ENCODE measurements around the gene VPS52. TPM values are rescaled to one million over a fixed set of nuclear protein-coding genes. Genes with fewer than 3 reads are reported as not detected.

The VPS52 gene
- total RNA-seq, 1 experiment from 2014 or later = 58.2 TPM

DNA sequence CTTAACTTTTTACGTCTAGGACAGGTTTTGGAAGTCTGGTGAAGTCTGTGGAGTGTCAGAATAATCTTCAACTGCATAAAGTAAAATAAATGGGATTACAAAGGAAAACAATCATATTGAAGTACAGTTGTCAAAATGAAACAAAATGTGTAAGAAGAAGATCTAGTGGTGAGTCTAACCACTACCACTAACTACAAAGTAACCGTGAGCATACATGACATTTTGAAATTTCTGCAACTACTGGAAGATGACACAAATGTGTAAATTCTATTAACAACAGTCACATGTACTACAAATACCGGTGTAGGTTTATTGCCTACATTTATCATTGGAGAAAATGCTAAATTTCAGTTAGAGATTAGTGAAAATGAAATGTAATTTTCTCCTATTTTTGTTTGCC, 29.7 kb downstream of the VPS52 start (continued):
- TF ChIP-seq, protein P1, sequence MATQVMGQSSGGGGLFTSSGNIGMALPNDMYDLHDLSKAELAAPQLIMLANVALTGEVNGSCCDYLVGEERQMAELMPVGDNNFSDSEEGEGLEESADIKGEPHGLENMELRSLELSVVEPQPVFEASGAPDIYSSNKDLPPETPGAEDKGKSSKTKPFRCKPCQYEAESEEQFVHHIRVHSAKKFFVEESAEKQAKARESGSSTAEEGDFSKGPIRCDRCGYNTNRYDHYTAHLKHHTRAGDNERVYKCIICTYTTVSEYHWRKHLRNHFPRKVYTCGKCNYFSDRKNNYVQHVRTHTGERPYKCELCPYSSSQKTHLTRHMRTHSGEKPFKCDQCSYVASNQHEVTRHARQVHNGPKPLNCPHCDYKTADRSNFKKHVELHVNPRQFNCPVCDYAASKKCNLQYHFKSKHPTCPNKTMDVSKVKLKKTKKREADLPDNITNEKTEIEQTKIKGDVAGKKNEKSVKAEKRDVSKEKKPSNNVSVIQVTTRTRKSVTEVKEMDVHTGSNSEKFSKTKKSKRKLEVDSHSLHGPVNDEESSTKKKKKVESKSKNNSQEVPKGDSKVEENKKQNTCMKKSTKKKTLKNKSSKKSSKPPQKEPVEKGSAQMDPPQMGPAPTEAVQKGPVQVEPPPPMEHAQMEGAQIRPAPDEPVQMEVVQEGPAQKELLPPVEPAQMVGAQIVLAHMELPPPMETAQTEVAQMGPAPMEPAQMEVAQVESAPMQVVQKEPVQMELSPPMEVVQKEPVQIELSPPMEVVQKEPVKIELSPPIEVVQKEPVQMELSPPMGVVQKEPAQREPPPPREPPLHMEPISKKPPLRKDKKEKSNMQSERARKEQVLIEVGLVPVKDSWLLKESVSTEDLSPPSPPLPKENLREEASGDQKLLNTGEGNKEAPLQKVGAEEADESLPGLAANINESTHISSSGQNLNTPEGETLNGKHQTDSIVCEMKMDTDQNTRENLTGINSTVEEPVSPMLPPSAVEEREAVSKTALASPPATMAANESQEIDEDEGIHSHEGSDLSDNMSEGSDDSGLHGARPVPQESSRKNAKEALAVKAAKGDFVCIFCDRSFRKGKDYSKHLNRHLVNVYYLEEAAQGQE (IDR thresholded peaks at IDR 0.05; ENCODE audit: low read depth) = no peak
- TF ChIP-seq POLR2AphosphoS5 (IDR thresholded peaks at IDR 0.05; ENCODE audit: low read depth, low read length) = no peak
- TF ChIP-seq EGR1 (IDR thresholded peaks at IDR 0.05; ENCODE audit: low read depth) = no peak
- no peak for TF ChIP-seq CEBPB (IDR thresholded peaks at IDR 0.05; ENCODE audit: low read depth)
- TF ChIP-seq, protein P2, sequence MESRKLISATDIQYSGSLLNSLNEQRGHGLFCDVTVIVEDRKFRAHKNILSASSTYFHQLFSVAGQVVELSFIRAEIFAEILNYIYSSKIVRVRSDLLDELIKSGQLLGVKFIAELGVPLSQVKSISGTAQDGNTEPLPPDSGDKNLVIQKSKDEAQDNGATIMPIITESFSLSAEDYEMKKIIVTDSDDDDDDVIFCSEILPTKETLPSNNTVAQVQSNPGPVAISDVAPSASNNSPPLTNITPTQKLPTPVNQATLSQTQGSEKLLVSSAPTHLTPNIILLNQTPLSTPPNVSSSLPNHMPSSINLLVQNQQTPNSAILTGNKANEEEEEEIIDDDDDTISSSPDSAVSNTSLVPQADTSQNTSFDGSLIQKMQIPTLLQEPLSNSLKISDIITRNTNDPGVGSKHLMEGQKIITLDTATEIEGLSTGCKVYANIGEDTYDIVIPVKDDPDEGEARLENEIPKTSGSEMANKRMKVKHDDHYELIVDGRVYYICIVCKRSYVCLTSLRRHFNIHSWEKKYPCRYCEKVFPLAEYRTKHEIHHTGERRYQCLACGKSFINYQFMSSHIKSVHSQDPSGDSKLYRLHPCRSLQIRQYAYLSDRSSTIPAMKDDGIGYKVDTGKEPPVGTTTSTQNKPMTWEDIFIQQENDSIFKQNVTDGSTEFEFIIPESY (IDR thresholded peaks at IDR 0.05; ENCODE audit: extremely low read depth, insufficient replicate concordance, low read length) = no peak
- TF ChIP-seq CBX3 (IDR thresholded peaks at IDR 0.05; ENCODE audit: low read depth) = no peak
- TF ChIP-seq SIN3A (IDR thresholded peaks at IDR 0.05; ENCODE audit: low read depth) = no peak

DNA sequence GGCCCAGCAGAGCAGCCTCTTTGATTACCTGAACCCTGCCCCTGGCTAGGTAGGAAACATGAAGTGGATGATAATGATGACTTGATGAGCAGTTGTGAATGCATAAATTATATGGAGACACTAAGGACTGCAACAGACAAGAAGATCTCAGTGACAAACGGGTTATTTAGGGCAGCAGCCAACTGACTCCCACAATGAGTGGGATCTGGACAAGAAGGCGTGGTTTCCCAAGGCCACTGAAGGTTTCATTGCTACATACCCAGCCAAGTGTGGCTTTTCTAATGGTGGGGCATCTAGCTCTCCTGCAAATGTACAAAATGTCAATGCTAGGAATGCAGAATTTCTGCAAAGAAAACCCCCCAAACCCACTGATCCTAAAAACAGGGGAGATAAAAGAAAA, 33.9 kb downstream of the VPS52 start:
- no peaks in the 10 kb centered on the region; the same call in 1 of the 2 replicates for H3K27me3 ChIP-seq (ENCODE audit: insufficient read depth, low read length)
- DNase-seq (ENCODE audit: low read depth, low spot score) = no peak

More for the DNA sequence above, 33.9 kb downstream of the VPS52 start:
- no TSS peak for BruUV-seq (replicated peaks)
- TF ChIP-seq EZH2 (IDR thresholded peaks at IDR 0.05) (no peak), ELF1 (IDR thresholded peaks at IDR 0.05; ENCODE audit: borderline replicate concordance, low read depth) (no peak), JUND (IDR thresholded peaks at IDR 0.05) (no peak), FOSL1 (IDR thresholded peaks at IDR 0.05; ENCODE audit: low read depth) (no peak)
- ChIA-PET POLR2A (no interaction called here), CTCF (interaction anchor here (1.1 to 1.6 kb wide), 2 partner anchors 9 to 11 kb away, joined by 3 to 5 read pairs; no protein-coding TSS in a partner anchor), RAD21 (ENCODE audit: low non-redundant PET in 1 of 2, low total read pairs in 2 of 2, uncharacterized antibody in 2 of 2, unreplicated experiment in 2 of 2) (no interaction called here)
- Histone ChIP-seq H3K36me3 (ENCODE audit: control insufficient read depth in 1 of 2, insufficient read depth in 2 of 2, low read length in 2 of 2) (no peaks in the 10 kb centered on the region), H3K27ac (ENCODE audit: low read depth, low read length) (no peak overlapping the region), H3K4me3 (replicated peaks in 1 of 2; ENCODE audit: low read depth in 1 of 2, low read length in 2 of 2) (no peak overlapping the region), H3K9me2 (ENCODE audit: insufficient read depth) (no peaks in the 10 kb centered on the region), H3K9me3 (ENCODE audit: control insufficient read depth in 1 of 2, insufficient read depth in 1 of 2, low read depth in 1 of 2, low read length in 2 of 2) (no peaks in the 10 kb centered on the region), H3K4me1 (ENCODE audit: control insufficient read depth in 1 of 2, insufficient read depth in 2 of 2, low read length in 2 of 2) (no peaks in the 10 kb centered on the region), H4K20me1 (ENCODE audit: insufficient read depth) (no peaks in the 10 kb centered on the region), H2AFZ (ENCODE audit: low read depth, low read length, poor library complexity, severe bottlenecking) (no peak overlapping the region), H3K79me2 (ENCODE audit: insufficient read depth, low read length) (no peaks in the 10 kb centered on the region), H3K4me2 (ENCODE audit: low read length) (no peak overlapping the region), H3K9ac (ENCODE audit: low read length) (no peak overlapping the region)
- ATAC-seq = no peak
- intact Hi-C loops (cut with micrococcal nuclease) = no loop called here

Data from HCT116 (cell line).